ENCODE data around the gene ZC3H7A.
A peak's percentile ranks its signal among the peaks of the same experiment; 100 is the strongest.
"Not testable (repeated sequence)": the region's sequence is repeated elsewhere in the genome, so short reads cannot be mapped to it uniquely, and the experiment has no call there.

The ZC3H7A gene

DNA sequence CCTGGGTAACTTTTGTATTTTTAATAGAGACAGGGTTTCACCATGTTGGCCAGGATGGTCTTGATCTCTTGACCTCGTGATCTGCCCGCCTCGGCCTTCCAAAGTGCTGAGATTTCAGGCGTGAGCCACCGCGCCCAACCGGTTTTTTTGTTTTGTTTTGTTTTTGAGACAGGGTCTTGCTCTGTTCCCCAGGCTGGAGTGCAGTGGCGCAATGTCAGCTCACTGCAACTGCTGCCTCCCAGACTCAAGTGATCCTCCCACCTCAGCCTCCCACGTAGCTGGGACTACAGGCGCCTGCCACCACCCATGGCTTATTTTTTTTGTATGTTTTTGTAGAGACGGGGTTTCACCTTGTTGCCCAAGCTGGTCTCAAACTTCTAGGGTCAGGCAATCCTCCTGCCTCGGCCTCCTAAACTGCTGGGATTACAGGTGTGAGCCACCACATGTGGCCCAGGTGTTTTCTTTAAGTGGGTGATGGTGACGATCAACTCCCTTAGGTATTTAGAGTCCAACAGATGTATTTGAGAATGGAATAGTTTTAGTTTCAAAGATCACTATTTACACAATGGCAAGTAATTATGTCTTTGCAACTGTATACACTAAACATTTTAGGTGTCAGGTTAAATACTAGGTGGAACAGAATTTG lies 28.6 kb upstream of the ZC3H7A start:
- H3K36me3 ChIP-seq (ENCODE audit: control insufficient read depth in 2 of 2, insufficient read depth in 1 of 2, low read length in 2 of 2); H3K27ac ChIP-seq (ENCODE audit: extremely low read depth, low read depth, low read length); H3K4me3 ChIP-seq (ENCODE audit: low read depth, low read length); POLR2A ChIA-PET; H3K4me1 ChIP-seq (ENCODE audit: control insufficient read depth, insufficient read depth, low read length); H3K9me3 ChIP-seq (ENCODE audit: control insufficient read depth, insufficient read depth, low read depth, low read length): not testable (repeated sequence)
- peak; percentile 65 for TF ChIP-seq ZFHX2 (tag by site-specific recombination; conservative IDR thresholded peaks at IDR 0.05)
- peak; percentile 79 for TF ChIP-seq EGR2 (tag by site-specific recombination; IDR thresholded peaks at IDR 0.05; ENCODE audit: low read depth)
- CTCF ChIA-PET: interaction anchor here (0.7 kb wide), 1 partner anchor 85 kb away, joined by 3 read pairs; no protein-coding TSS in a partner anchor

GRCh38 chr16:11824362-11824761 lies 27.3 kb upstream of the ZC3H7A start:
- peaks cover 6% of the 10 kb centered on the region for H3K4me1 ChIP-seq (ENCODE audit: control insufficient read depth, insufficient read depth, low read length)
- TF ChIP-seq MZF1 (tag by site-specific recombination; IDR thresholded peaks at IDR 0.05; ENCODE audit: borderline replicate concordance) (no peak), ZNF140 (tag by site-specific recombination; IDR thresholded peaks at IDR 0.05) (no peak), ZNF830 (tag by site-specific recombination; IDR thresholded peaks at IDR 0.05; ENCODE audit: low read depth) (no peak), ZNF837 (tag by site-specific recombination; IDR thresholded peaks at IDR 0.05) (no peak), ZNF449 (tag by site-specific recombination; IDR thresholded peaks at IDR 0.05) (peak; percentile 99)
- H3K4me3 ChIP-seq (ENCODE audit: low read depth, low read length): no peak overlapping the region
- ChIA-PET CTCF (interaction anchor here (0.6 kb wide), 1 partner anchor 14 kb away, joined by 3 read pairs; no protein-coding TSS in a partner anchor), POLR2A (no interaction called here)
- H3K36me3 ChIP-seq (ENCODE audit: control insufficient read depth in 2 of 2, insufficient read depth in 1 of 2, low read length in 2 of 2): no peaks in the 10 kb centered on the region
- no peaks in the 10 kb centered on the region for H3K9me3 ChIP-seq (ENCODE audit: control insufficient read depth, insufficient read depth, low read depth, low read length)
- no peak overlapping the region for H3K27ac ChIP-seq (ENCODE audit: extremely low read depth, low read depth, low read length)

- POLR2A ChIA-PET: interaction anchor here (0.6 to 1.6 kb wide), 2 partner anchors 12 to 58 kb away, joined by 3 read pairs; no protein-coding TSS in a partner anchor
These were observed 26.6 kb upstream of the ZC3H7A start for GRCh38 chr16:11823645-11824044.

DNA sequence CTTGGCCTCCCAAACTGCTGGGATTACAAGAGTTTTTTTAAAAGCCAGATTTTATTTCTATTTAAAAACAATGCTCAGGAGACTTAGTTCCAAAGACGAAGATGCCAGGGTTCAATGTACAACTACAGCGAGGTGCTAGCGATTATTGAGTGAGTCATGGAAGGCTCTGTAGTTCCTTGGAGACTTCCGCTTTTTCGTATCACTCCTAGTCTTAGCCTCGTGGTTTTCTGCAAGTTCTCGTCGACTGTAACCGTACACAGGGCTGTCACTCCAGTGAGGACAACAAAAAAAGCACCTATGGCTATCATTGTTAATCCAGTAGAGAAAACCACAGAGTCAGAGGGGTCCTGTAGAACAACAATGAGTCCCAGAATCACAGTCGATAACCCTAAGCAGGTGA lies 22.7 kb upstream of the ZC3H7A start:
- no peak overlapping the region for H3K4me3 ChIP-seq (ENCODE audit: low read depth, low read length)
- H3K36me3 ChIP-seq (ENCODE audit: control insufficient read depth in 2 of 2, insufficient read depth in 1 of 2, low read length in 2 of 2): no peaks in the 10 kb centered on the region
- no peaks in the 10 kb centered on the region for H3K9me3 ChIP-seq (ENCODE audit: control insufficient read depth, insufficient read depth, low read depth, low read length)
- POLR2A ChIA-PET: no interaction called here
- CTCF ChIA-PET: interaction anchor here (0.6 kb wide), 1 partner anchor 108 kb away, joined by 3 read pairs; no protein-coding TSS in a partner anchor
- peaks cover 6% of the 10 kb centered on the region for H3K4me1 ChIP-seq (ENCODE audit: control insufficient read depth, insufficient read depth, low read length)
- no peak overlapping the region for H3K27ac ChIP-seq (ENCODE audit: extremely low read depth, low read depth, low read length)
- TF ChIP-seq, protein P1, sequence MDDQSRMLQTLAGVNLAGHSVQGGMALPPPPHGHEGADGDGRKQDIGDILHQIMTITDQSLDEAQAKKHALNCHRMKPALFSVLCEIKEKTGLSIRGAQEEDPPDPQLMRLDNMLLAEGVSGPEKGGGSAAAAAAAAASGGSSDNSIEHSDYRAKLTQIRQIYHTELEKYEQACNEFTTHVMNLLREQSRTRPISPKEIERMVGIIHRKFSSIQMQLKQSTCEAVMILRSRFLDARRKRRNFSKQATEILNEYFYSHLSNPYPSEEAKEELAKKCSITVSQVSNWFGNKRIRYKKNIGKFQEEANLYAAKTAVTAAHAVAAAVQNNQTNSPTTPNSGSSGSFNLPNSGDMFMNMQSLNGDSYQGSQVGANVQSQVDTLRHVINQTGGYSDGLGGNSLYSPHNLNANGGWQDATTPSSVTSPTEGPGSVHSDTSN (CRISPR knock-in tag; IDR thresholded peaks at IDR 0.05): no peak
- no peak for TF ChIP-seq ZNF670 (tag by site-specific recombination; IDR thresholded peaks at IDR 0.05; ENCODE audit: low read depth)
- no peak for TF ChIP-seq SP2 (tag by site-specific recombination; IDR thresholded peaks at IDR 0.05)
- TF ChIP-seq HOXA7 (CRISPR knock-in tag; IDR thresholded peaks at IDR 0.05; ENCODE audit: borderline replicate concordance): no peak
- no peak for TF ChIP-seq SALL2 (tag by site-specific recombination; IDR thresholded peaks at IDR 0.05; ENCODE audit: borderline replicate concordance)
- TF ChIP-seq SETDB1 (IDR thresholded peaks at IDR 0.05; ENCODE audit: insufficient read length, low read length): no peak
- no peak for TF ChIP-seq ZNF391 (tag by site-specific recombination; IDR thresholded peaks at IDR 0.05; ENCODE audit: borderline replicate concordance, low read depth)
- no peak for TF ChIP-seq ZNF133 (tag by site-specific recombination; IDR thresholded peaks at IDR 0.05)
- no peak for TF ChIP-seq ZNF23 (tag by site-specific recombination; IDR thresholded peaks at IDR 0.05; ENCODE audit: borderline replicate concordance)
- TF ChIP-seq ZNF239 (tag by site-specific recombination; IDR thresholded peaks at IDR 0.05): no peak
- TF ChIP-seq ZNF664 (tag by site-specific recombination; IDR thresholded peaks at IDR 0.05): no peak
- TF ChIP-seq BCL11B (tag by site-specific recombination; IDR thresholded peaks at IDR 0.05; ENCODE audit: low read depth): no peak
- TF ChIP-seq ZNF19 (tag by site-specific recombination; IDR thresholded peaks at IDR 0.05; ENCODE audit: low read depth): no peak
- TF ChIP-seq, protein P2, sequence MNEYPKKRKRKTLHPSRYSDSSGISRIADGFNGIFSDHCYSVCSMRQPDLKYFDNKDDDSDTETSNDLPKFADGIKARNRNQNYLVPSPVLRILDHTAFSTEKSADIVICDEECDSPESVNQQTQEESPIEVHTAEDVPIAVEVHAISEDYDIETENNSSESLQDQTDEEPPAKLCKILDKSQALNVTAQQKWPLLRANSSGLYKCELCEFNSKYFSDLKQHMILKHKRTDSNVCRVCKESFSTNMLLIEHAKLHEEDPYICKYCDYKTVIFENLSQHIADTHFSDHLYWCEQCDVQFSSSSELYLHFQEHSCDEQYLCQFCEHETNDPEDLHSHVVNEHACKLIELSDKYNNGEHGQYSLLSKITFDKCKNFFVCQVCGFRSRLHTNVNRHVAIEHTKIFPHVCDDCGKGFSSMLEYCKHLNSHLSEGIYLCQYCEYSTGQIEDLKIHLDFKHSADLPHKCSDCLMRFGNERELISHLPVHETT (tag by site-specific recombination; IDR thresholded peaks at IDR 0.05): no peak
- no peak for TF ChIP-seq ZNF423 (tag by site-specific recombination; IDR thresholded peaks at IDR 0.05)
- TF ChIP-seq ZNF510 (tag by site-specific recombination; IDR thresholded peaks at IDR 0.05; ENCODE audit: insufficient replicate concordance): no peak
- no peak for TF ChIP-seq TRIM28 (IDR thresholded peaks at IDR 0.05; ENCODE audit: borderline replicate concordance, low read length)
- no peak for TF ChIP-seq ZNF558 (tag by site-specific recombination; IDR thresholded peaks at IDR 0.05)

More at GRCh38 chr16:11823645-11824044, 26.6 kb upstream of the ZC3H7A start:
- H3K4me1 ChIP-seq (ENCODE audit: control insufficient read depth, insufficient read depth, low read length); H3K4me3 ChIP-seq (ENCODE audit: low read depth, low read length); H3K9me3 ChIP-seq (ENCODE audit: control insufficient read depth, insufficient read depth, low read depth, low read length); H3K27ac ChIP-seq (ENCODE audit: extremely low read depth, low read depth, low read length); H3K36me3 ChIP-seq (ENCODE audit: control insufficient read depth in 2 of 2, insufficient read depth in 1 of 2, low read length in 2 of 2): not testable (repeated sequence)
- CTCF ChIA-PET: interaction anchor here (0.6 to 0.7 kb wide), 2 partner anchors 10 to 1807 kb away, joined by 3 read pairs; no protein-coding TSS in a partner anchor
